ENCODE measurements around the gene SLC6A7. TPM values are rescaled to one million over a fixed set of nuclear protein-coding genes. Genes with fewer than 3 reads are reported as not detected.

The SLC6A7 gene
- total and polyA plus RNA-seq, 2 donors, result under 0.01 to 0.07 TPM

DNA sequence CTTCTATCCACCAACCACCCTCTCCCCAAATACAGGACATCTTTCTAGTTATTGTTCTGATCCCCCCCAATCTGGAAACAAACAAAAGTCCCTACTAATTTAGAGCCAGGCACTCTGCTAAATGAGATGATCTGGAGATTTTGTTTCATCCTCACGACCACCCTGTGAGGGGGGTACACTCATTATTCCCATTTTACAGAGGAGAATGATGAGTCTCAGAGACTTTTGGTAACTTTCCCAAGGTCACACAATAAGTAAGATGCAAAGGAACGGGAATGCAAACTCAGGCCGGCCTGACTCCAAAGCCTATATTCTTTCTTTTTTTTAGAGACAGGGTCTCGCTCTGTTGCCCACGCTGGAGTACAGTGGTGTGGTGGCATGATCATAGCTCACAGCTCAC is 43.6 kb upstream of the SLC6A7 start:
- Histone ChIP-seq H3K9me3 (ENCODE audit: control insufficient read depth in 2 of 2, insufficient read depth in 1 of 2, low read length in 1 of 2) (no peaks in the 10 kb centered on the region), H3K27me3 (ENCODE audit: control insufficient read depth in 2 of 2, insufficient read depth in 1 of 2, low read length in 1 of 2) (no peaks in the 10 kb centered on the region), H3K27ac (ENCODE audit: low read depth in 1 of 2, low read length in 1 of 2) (no peak overlapping the region), H3K4me3 (ENCODE audit: low read length in 2 of 2) (no peak overlapping the region), H3K36me3 (ENCODE audit: control insufficient read depth in 2 of 2, insufficient read depth in 2 of 2, low read length in 1 of 2) (no peaks in the 10 kb centered on the region), H3K4me1 (ENCODE audit: control insufficient read depth in 2 of 2, insufficient read depth in 2 of 2, low read length in 2 of 2) (peaks cover 0 to 29% of the 10 kb centered on the region in 2 donors)
- WGBS, result 97% methylated on average over 5 of the region's 5 CpGs
- DNase-seq (ENCODE audit: low read depth in 6 of 9, low spot score in 9 of 9), result no peak

GRCh38 chr5:150146862-150147601 is 42.8 kb upstream of the SLC6A7 start:
- H3K9me3 ChIP-seq (ENCODE audit: control insufficient read depth in 2 of 2, insufficient read depth in 1 of 2, low read length in 1 of 2), result no peaks in the 10 kb centered on the region
- no peaks in the 10 kb centered on the region for H3K27me3 ChIP-seq (ENCODE audit: control insufficient read depth in 2 of 2, insufficient read depth in 1 of 2, low read length in 1 of 2)
- no peaks in the 10 kb centered on the region for H3K36me3 ChIP-seq (ENCODE audit: control insufficient read depth in 2 of 2, insufficient read depth in 2 of 2, low read length in 1 of 2)
- H3K4me1 ChIP-seq (ENCODE audit: control insufficient read depth in 2 of 2, insufficient read depth in 2 of 2, low read length in 2 of 2), result peaks cover 0 to 29% of the 10 kb centered on the region in 2 donors
- 95% methylated on average over 14 of the region's 14 CpGs for WGBS
- no peak overlapping the region for H3K4me3 ChIP-seq (ENCODE audit: low read length in 2 of 2)
- H3K27ac ChIP-seq (ENCODE audit: low read depth in 1 of 2, low read length in 1 of 2), result no peak overlapping the region
- no peak for DNase-seq (ENCODE audit: low read depth in 6 of 9, low spot score in 9 of 9)

DNA sequence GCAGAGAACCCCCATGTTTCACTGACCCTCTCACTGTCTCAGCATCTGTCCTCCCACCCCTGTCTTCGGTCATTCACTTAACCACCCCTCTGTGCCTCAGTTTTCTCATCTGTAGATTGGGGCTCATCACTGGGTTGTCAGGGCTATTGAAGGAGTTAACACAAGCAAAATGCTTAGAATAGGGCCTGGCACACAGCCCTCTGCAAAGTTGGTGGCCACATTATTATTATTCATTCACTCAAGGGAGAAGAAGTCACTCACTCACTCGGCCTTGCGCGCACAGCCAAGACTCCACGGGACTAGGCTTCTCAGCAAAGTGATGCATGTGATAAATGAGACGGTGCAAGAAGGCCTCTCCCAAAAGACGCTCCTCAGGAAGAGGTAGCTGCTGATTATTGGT is 42.2 kb upstream of the SLC6A7 start:
- no peak overlapping the region for H3K4me3 ChIP-seq (ENCODE audit: low read length in 2 of 2)

GRCh38 chr5:150148117-150148927 is 41.5 kb upstream of the SLC6A7 start:
- Histone ChIP-seq H3K27me3 (ENCODE audit: control insufficient read depth in 2 of 2, insufficient read depth in 1 of 2, low read length in 1 of 2) (no peaks in the 10 kb centered on the region), H3K9me3 (ENCODE audit: control insufficient read depth in 2 of 2, insufficient read depth in 1 of 2, low read length in 1 of 2) (no peaks in the 10 kb centered on the region), H3K4me3 (ENCODE audit: low read length in 2 of 2) (no peak overlapping the region), H3K36me3 (ENCODE audit: control insufficient read depth in 2 of 2, insufficient read depth in 2 of 2, low read length in 1 of 2) (no peaks in the 10 kb centered on the region), H3K27ac (ENCODE audit: low read depth in 1 of 2, low read length in 1 of 2) (no peak overlapping the region), H3K4me1 (ENCODE audit: control insufficient read depth in 2 of 2, insufficient read depth in 2 of 2, low read length in 2 of 2) (peaks cover 0 to 27% of the 10 kb centered on the region in 2 donors)
- 95% methylated on average over 11 of the region's 11 CpGs for WGBS
- DNase-seq (ENCODE audit: low read depth in 6 of 9, low spot score in 9 of 9), result no peak

More for the DNA sequence above, 42.2 kb upstream of the SLC6A7 start:
- H3K4me1 ChIP-seq (ENCODE audit: control insufficient read depth in 2 of 2, insufficient read depth in 2 of 2, low read length in 2 of 2), result peaks cover 0 to 29% of the 10 kb centered on the region in 2 donors
- H3K27me3 ChIP-seq (ENCODE audit: control insufficient read depth in 2 of 2, insufficient read depth in 1 of 2, low read length in 1 of 2), result no peaks in the 10 kb centered on the region
- WGBS, result 97% methylated on average over 7 of the region's 7 CpGs
- no peaks in the 10 kb centered on the region for H3K36me3 ChIP-seq (ENCODE audit: control insufficient read depth in 2 of 2, insufficient read depth in 2 of 2, low read length in 1 of 2)
- H3K9me3 ChIP-seq (ENCODE audit: control insufficient read depth in 2 of 2, insufficient read depth in 1 of 2, low read length in 1 of 2), result no peaks in the 10 kb centered on the region
- no peak for DNase-seq (ENCODE audit: low read depth in 6 of 9, low spot score in 9 of 9)
- H3K27ac ChIP-seq (ENCODE audit: low read depth in 1 of 2, low read length in 1 of 2), result no peak overlapping the region

- H3K36me3 ChIP-seq (ENCODE audit: control insufficient read depth in 2 of 2, insufficient read depth in 2 of 2, low read length in 1 of 2), result no peaks in the 10 kb centered on the region
- H3K27me3 ChIP-seq (ENCODE audit: control insufficient read depth in 2 of 2, insufficient read depth in 1 of 2, low read length in 1 of 2), result no peaks in the 10 kb centered on the region
- H3K9me3 ChIP-seq (ENCODE audit: control insufficient read depth in 2 of 2, insufficient read depth in 1 of 2, low read length in 1 of 2), result no peaks in the 10 kb centered on the region
- H3K4me1 ChIP-seq (ENCODE audit: control insufficient read depth in 2 of 2, insufficient read depth in 2 of 2, low read length in 2 of 2), result peaks cover 0 to 22% of the 10 kb centered on the region in 2 donors
- H3K27ac ChIP-seq (ENCODE audit: low read depth in 1 of 2, low read length in 1 of 2), result no peak overlapping the region
- H3K4me3 ChIP-seq (ENCODE audit: low read length in 2 of 2), result no peak overlapping the region
- DNase-seq (ENCODE audit: low read depth in 6 of 9, low spot score in 9 of 9), result peak in 1 of 9 donors; percentile 20
Measured at GRCh38 chr5:150149618-150150017, 40.2 kb upstream of the SLC6A7 start.

DNA sequence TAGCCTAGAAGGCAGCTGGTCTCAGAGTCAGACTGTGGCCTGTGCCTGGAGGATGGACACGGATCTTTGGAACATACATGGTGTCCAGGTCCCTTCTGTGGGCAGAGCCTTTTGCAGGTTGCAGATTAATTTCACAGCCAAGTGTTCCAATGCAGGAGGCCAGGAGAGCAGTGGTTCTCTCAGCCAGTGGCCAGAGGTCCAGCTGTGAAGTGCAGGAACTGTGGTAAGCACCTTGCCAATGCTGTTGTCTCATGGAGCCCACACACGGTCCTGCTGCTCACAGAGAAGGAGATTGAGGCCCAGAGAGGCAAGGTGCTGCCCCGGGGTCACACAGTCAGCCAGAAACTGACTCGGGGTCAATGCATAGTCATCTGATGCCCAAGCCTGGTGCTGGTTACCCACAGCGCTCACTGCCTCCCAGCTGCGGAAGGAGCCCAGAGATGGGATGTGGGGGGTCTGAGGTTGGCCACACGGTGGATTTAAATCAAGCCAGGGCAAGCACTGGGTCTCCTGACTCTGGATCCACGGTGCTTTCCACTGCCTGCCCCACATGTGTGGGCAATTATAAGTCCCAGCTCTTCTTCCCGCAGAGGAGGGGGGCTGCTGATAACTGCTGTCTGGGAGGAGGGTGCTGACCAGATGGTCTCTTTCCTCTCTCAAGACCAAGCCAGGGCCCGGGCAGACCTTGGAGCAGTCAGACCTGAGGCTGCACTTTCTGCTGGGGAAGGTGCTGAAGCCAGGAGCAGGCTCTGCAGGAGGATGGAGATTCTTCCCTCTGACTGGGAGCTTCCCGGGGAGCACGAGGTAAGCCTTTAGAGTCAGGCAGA is 37.0 kb upstream of the SLC6A7 start:
- no peak overlapping the region for H3K27ac ChIP-seq (ENCODE audit: low read depth in 1 of 2, low read length in 1 of 2)
- no peak for DNase-seq (ENCODE audit: low read depth in 6 of 9, low spot score in 9 of 9)
- no peaks in the 10 kb centered on the region for H3K9me3 ChIP-seq (ENCODE audit: control insufficient read depth in 2 of 2, insufficient read depth in 1 of 2, low read length in 1 of 2)
- H3K27me3 ChIP-seq (ENCODE audit: control insufficient read depth in 2 of 2, insufficient read depth in 1 of 2, low read length in 1 of 2), result peaks cover 5 to 8% of the 10 kb centered on the region in 2 donors
- 89% methylated on average over 12 of the region's 12 CpGs for WGBS
- H3K36me3 ChIP-seq (ENCODE audit: control insufficient read depth in 2 of 2, insufficient read depth in 2 of 2, low read length in 1 of 2), result no peaks in the 10 kb centered on the region
- H3K4me3 ChIP-seq (ENCODE audit: low read length in 2 of 2), result no peak overlapping the region
- H3K4me1 ChIP-seq (ENCODE audit: control insufficient read depth in 2 of 2, insufficient read depth in 2 of 2, low read length in 2 of 2), result peaks cover 4 to 39% of the 10 kb centered on the region in 2 donors

- H3K4me1 ChIP-seq (ENCODE audit: control insufficient read depth in 2 of 2, insufficient read depth in 2 of 2, low read length in 2 of 2), result peaks cover 4 to 39% of the 10 kb centered on the region in 2 donors
- H3K27ac ChIP-seq (ENCODE audit: low read depth in 1 of 2, low read length in 1 of 2), result no peak overlapping the region
- no peaks in the 10 kb centered on the region for H3K9me3 ChIP-seq (ENCODE audit: control insufficient read depth in 2 of 2, insufficient read depth in 1 of 2, low read length in 1 of 2)
- H3K36me3 ChIP-seq (ENCODE audit: control insufficient read depth in 2 of 2, insufficient read depth in 2 of 2, low read length in 1 of 2), result no peaks in the 10 kb centered on the region
- H3K4me3 ChIP-seq (ENCODE audit: low read length in 2 of 2), result no peak overlapping the region
- 97% methylated on average over 2 of the region's 2 CpGs for WGBS
- peaks cover 5 to 8% of the 10 kb centered on the region in 2 donors for H3K27me3 ChIP-seq (ENCODE audit: control insufficient read depth in 2 of 2, insufficient read depth in 1 of 2, low read length in 1 of 2)
- DNase-seq (ENCODE audit: low read depth in 6 of 9, low spot score in 9 of 9), result no peak
Measured at GRCh38 chr5:150153483-150153882, 36.4 kb upstream of the SLC6A7 start.

DNA sequence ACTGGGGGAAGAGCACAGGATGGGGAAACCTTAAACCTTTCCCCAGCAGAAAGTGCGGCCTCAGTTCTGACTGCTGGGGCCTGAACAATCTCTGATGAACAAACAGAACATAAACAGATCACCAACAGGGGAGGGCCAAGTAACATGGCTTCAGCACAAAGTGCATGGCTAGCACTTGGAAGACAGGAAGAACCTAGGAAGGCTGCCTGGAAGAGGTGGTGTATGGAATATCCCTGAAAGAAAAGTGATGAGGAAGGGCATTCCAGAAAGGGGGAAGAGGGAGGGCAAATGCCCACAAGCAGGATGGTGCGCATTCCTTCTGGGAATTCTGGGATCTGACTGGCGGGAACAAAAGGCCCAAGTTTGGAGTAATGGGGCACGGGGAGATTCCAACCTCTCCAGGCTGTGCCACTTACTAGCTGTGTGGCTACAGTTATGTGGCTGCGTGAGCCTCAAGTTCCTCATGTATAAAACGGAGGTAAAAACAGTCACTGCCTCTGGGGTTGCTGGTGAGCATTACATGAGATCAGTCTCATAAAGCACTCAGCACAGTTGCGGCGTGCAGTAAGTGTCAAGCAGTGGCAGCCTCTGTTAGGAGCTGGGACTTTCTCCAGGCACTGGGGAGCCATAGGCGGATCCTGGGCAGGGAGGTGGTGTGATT is 35.8 kb upstream of the SLC6A7 start:
- DNase-seq (ENCODE audit: low read depth in 6 of 9, low spot score in 9 of 9), result peak in 2 of 9 donors; percentile 31 to 47
- no peaks in the 10 kb centered on the region for H3K36me3 ChIP-seq (ENCODE audit: control insufficient read depth in 2 of 2, insufficient read depth in 2 of 2, low read length in 1 of 2)
- peaks cover 5 to 8% of the 10 kb centered on the region in 2 donors for H3K27me3 ChIP-seq (ENCODE audit: control insufficient read depth in 2 of 2, insufficient read depth in 1 of 2, low read length in 1 of 2)
- H3K27ac ChIP-seq (ENCODE audit: low read depth in 1 of 2, low read length in 1 of 2), result no peak overlapping the region
- H3K9me3 ChIP-seq (ENCODE audit: control insufficient read depth in 2 of 2, insufficient read depth in 1 of 2, low read length in 1 of 2), result no peaks in the 10 kb centered on the region
- WGBS, result 80% methylated on average over 9 of the region's 9 CpGs
- H3K4me3 ChIP-seq (ENCODE audit: low read length in 2 of 2), result peak overlapping the region in 1 of 2 donors; percentile 10
- peaks cover 4 to 39% of the 10 kb centered on the region in 2 donors for H3K4me1 ChIP-seq (ENCODE audit: control insufficient read depth in 2 of 2, insufficient read depth in 2 of 2, low read length in 2 of 2)
